Brain microvascular endothelial cell (primary cell): Measurements from ENCODE around the gene CACTIN.

Experiments
- DNase-seq: peaks from one replicate; pipeline ENCODE4 v3.0.0-alpha.2; 2020
- H3K27ac ChIP-seq: fragments of 250-450 bp; sonication (Bioruptor Pico); 2 replicates; pipeline ENCODE4 v1.5.1; 2020; ENCODE audit warnings: mild to moderate bottlenecking, moderate library complexity
- H3K27me3 ChIP-seq: fragments of 250-450 bp; sonication (Bioruptor Pico); replicated peaks from 2 replicates; pipeline ENCODE4 v1.5.1; 2020; ENCODE audit warnings: mild to moderate bottlenecking
- H3K36me3 ChIP-seq: fragments of 250-450 bp; sonication (Bioruptor Pico); replicated peaks from 2 replicates; pipeline ENCODE4 v1.5.1; 2020; ENCODE audit warnings: mild to moderate bottlenecking
- H3K4me3 ChIP-seq: 2 replicates; pipeline ENCODE4 v1.5.1; 2011; ENCODE audit warnings: low read depth, mild to moderate bottlenecking, control low read depth, low read length, moderate library complexity
- in situ Hi-C: cut with HindIII; loops from 2 replicates; pipeline ENCODE4 v1.10.0; 2017; ENCODE audit warnings: low sequenced_read_pairs, low pct_ligation_motif_present
- TF ChIP-seq, protein P1 (sequence below): IDR thresholded peaks from 2 replicates; pipeline ENCODE4 v1.5.1; 2011; ENCODE audit warnings: low read depth, mild to moderate bottlenecking, moderate library complexity, low read length, control low read depth, inconsistent platforms; ENCODE audit errors: missing control alignments

CACTIN gene

GRCh38 chr19:3604987-3605343 lies 21.6 kb downstream of the CACTIN start:
- Histone ChIP-seq H3K4me3 (no peak overlapping the region), H3K27me3 (no peaks in the 10 kb centered on the region), H3K27ac (no peak overlapping the region), H3K36me3 (peaks cover 6% of the 10 kb centered on the region)
- no peak for DNase-seq
- TF ChIP-seq, protein P1, sequence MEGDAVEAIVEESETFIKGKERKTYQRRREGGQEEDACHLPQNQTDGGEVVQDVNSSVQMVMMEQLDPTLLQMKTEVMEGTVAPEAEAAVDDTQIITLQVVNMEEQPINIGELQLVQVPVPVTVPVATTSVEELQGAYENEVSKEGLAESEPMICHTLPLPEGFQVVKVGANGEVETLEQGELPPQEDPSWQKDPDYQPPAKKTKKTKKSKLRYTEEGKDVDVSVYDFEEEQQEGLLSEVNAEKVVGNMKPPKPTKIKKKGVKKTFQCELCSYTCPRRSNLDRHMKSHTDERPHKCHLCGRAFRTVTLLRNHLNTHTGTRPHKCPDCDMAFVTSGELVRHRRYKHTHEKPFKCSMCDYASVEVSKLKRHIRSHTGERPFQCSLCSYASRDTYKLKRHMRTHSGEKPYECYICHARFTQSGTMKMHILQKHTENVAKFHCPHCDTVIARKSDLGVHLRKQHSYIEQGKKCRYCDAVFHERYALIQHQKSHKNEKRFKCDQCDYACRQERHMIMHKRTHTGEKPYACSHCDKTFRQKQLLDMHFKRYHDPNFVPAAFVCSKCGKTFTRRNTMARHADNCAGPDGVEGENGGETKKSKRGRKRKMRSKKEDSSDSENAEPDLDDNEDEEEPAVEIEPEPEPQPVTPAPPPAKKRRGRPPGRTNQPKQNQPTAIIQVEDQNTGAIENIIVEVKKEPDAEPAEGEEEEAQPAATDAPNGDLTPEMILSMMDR: no peak
- in situ Hi-C loops: no loop called here

DNA sequence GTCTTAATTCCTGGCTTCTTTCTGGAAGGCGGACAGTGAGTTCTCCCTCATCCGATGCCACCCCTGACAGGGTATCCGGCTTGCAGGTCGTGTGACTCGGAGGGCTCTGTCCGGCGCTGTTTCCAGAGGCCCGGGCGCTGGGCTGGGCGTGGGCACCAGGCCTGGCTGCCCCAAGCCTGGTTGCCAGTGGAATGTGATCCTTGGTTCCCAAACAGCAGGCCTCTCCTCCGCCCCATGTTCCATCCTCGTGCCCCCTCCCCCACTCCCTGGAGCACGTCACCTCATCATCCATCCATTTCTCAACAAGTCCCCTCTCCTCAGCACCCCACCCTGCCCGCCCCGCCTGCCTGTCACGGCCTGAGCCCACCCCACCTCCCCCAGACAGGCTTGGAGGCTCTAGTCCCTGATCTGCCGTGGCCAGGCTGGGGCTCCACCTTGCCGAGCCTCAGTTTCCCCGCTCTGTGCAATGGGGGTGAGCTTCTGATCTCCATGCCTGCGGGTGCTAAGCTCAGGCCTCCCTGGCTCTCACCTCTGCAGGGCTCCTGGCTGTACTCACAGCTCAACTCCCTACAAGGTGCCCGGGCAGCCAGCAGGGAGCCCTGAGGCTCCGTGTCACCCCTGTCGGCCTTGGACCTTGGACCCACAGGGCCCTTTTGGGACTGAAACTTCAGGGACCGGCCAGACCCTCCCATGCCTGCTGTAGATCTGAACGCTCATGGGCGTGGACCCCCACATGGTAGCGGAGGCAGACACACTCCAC lies 22.2 kb downstream of the CACTIN start:
- TF ChIP-seq, protein P1: no peak
- DNase-seq: no peak
- Histone ChIP-seq H3K4me3 (no peak overlapping the region), H3K27ac (no peak overlapping the region), H3K27me3 (no peaks in the 10 kb centered on the region), H3K36me3 (peaks cover 10% of the 10 kb centered on the region)
- in situ Hi-C loops: no loop called here

- H3K4me3 ChIP-seq: no peak overlapping the region
- TF ChIP-seq, protein P1: no peak
- in situ Hi-C loops: no loop called here
- no peak overlapping the region for H3K27ac ChIP-seq
- no peak for DNase-seq
- H3K27me3 ChIP-seq: no peaks in the 10 kb centered on the region
- H3K36me3 ChIP-seq: peaks cover 10% of the 10 kb centered on the region
Measured at GRCh38 chr19:3603121-3603811, 23.3 kb downstream of the CACTIN start.

DNA sequence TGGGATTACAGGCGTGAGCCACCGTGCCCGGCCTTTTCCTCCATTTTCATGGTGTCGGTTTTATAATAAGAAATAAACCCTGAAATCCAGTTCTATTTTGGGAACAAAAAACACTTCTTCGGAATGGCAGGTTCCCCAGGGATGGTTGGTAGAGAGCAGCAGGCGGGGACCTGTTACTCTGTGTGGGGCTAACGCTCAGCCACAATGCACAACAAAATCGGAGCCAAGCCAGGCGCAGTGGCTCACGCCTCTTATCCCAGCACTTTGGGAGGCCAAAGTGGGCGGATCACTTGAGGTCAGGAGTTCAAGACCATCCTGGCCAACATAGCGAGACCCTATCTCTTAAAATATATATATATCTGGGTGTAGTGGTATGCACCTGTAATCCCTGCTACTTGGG lies 25.6 kb downstream of the CACTIN start:
- Histone ChIP-seq H3K4me3 (no peak overlapping the region), H3K36me3 (peaks cover 10% of the 10 kb centered on the region), H3K27ac (no peak overlapping the region), H3K27me3 (no peaks in the 10 kb centered on the region)
- no peak for DNase-seq
- in situ Hi-C loops: no loop called here
- TF ChIP-seq, protein P1: no peak

- TF ChIP-seq, protein P1: peak; percentile 53
- in situ Hi-C loops: no loop called here
- H3K36me3 ChIP-seq: peaks cover 10% of the 10 kb centered on the region
- DNase-seq: no peak
- H3K4me3 ChIP-seq: no peak overlapping the region
- no peaks in the 10 kb centered on the region for H3K27me3 ChIP-seq
- H3K27ac ChIP-seq: no peak overlapping the region
Measured at GRCh38 chr19:3599776-3600187, 26.8 kb downstream of the CACTIN start.
